Stimulated activated naive CD8-positive, alpha-beta T cell treated with anti-CD3 and anti-CD28 coated beads, Interleukin-15, Interleukin-2, amounts not matched to agents 100 ng/mL and 50 ng/mL, for 24 hours (primary cell): ENCODE results near the gene SVIL.
"Not testable (repeated sequence)": the region's sequence is repeated elsewhere in the genome, so short reads cannot be mapped to it uniquely, and the experiment has no call there.

Source experiments
- H3K27ac Mint-ChIP-seq: one replicate; pipeline ENCODE4 v1.8.0; 2021; ENCODE audit warnings: mild to moderate bottlenecking, mixed read lengths
- H3K27me3 Mint-ChIP-seq: one replicate; pipeline ENCODE4 v1.8.0; 2021; ENCODE audit warnings: mixed read lengths
- H3K36me3 Mint-ChIP-seq: one replicate; pipeline ENCODE4 v1.8.0; 2021; ENCODE audit warnings: low read depth, mixed read lengths
- H3K4me1 Mint-ChIP-seq: one replicate; pipeline ENCODE4 v1.8.0; 2021; ENCODE audit warnings: low read depth, mixed read lengths
- H3K4me3 Mint-ChIP-seq: one replicate; pipeline ENCODE4 v1.8.0; 2021; ENCODE audit warnings: mild to moderate bottlenecking, mixed read lengths
- H3K9me3 Mint-ChIP-seq: one replicate; pipeline ENCODE4 v1.8.0; 2021; ENCODE audit warnings: mixed read lengths

Gene SVIL

GRCh38 chr10:29566209-29566608, 68.6 kb downstream of the SVIL start:
- H3K9me3 Mint-ChIP-seq, H3K27ac Mint-ChIP-seq, H3K4me1 Mint-ChIP-seq, H3K36me3 Mint-ChIP-seq, H3K27me3 Mint-ChIP-seq, H3K4me3 Mint-ChIP-seq: not testable (repeated sequence)

DNA sequence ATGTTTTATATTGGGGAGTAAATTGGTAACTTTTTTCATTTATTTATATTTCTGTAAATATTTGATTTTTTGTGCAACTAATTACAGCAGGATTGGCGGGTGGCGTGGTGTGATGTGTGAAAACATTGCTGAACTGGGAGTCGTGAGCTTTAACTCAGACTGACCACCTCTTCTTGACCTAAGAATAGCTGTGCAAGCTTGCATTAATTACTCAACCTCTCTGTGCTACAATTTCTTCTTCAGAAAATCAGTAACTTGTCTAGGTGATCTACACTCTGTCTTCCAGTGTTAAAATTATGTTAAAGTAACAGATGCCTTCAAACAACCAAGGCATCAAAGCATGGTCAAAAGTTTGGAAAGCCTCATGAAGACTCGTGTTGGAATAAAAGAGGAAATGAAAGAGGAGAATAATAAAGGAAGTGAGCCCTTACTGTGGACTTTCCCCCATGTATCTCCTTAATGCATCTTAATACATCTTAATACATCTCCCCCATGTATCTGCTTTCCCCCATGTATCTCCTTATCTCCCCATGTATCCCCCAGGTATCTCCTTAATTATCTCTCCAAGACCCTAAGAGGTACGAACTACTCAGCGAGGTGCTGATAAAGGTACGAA, 71.2 kb downstream of the SVIL start:
- H3K9me3 Mint-ChIP-seq: no peaks in the 10 kb centered on the region
- no peaks in the 10 kb centered on the region for H3K27me3 Mint-ChIP-seq
- peaks cover 9% of the 10 kb centered on the region for H3K36me3 Mint-ChIP-seq
- H3K4me1 Mint-ChIP-seq: peaks cover 3% of the 10 kb centered on the region
- H3K4me3 Mint-ChIP-seq: no peak overlapping the region
- no peak overlapping the region for H3K27ac Mint-ChIP-seq

DNA sequence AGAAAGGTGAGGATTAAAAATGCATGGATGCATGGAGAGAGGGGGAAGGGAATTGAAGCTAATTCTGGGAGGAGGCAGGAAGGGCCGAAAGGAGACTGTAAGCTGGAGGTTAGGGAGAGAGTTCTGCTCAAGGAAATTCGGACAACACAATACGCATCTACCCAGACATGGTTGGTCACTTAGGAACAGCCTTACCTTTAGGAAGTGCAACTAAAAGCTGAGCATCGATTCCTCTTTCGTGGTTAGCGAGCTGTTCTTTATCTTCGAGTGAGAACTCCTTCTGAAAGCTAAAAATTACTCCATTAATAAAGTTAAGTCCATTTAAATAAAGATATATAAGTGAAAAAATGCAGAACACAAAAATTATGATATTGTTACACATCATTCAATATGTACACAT, 71.8 kb downstream of the SVIL start:
- H3K4me1 Mint-ChIP-seq, H3K9me3 Mint-ChIP-seq, H3K27me3 Mint-ChIP-seq, H3K27ac Mint-ChIP-seq, H3K36me3 Mint-ChIP-seq, H3K4me3 Mint-ChIP-seq: not testable (repeated sequence)

GRCh38 chr10:29559996-29560395, 74.8 kb downstream of the SVIL start:
- Mint-ChIP-seq H3K4me1 (peaks cover 3% of the 10 kb centered on the region), H3K9me3 (no peaks in the 10 kb centered on the region), H3K27ac (no peak overlapping the region), H3K4me3 (no peak overlapping the region), H3K36me3 (peaks cover 10% of the 10 kb centered on the region), H3K27me3 (no peaks in the 10 kb centered on the region)

DNA sequence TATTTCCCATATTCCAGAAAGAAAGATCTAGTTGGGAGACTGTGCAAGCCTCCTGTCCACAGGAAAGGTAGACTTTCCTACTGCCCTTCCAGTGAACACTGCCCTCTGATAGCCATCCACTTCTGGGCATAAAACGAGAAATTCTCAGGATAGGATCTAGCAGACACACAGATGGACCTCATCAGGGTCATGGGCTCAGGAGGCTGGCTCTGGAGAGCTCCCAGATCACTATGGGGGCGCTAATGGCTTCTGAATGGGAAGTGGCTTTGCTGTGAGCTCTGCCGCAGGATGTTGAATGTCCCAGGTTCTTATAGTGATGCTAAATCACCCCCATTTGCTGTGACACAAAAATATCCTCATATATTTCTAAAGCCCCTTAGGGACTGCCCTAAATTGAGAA, 77.1 kb downstream of the SVIL start:
- Mint-ChIP-seq H3K36me3 (peaks cover 17% of the 10 kb centered on the region), H3K4me1 (no peaks in the 10 kb centered on the region), H3K9me3 (no peaks in the 10 kb centered on the region), H3K4me3 (no peak overlapping the region), H3K27ac (no peak overlapping the region), H3K27me3 (no peaks in the 10 kb centered on the region)

DNA sequence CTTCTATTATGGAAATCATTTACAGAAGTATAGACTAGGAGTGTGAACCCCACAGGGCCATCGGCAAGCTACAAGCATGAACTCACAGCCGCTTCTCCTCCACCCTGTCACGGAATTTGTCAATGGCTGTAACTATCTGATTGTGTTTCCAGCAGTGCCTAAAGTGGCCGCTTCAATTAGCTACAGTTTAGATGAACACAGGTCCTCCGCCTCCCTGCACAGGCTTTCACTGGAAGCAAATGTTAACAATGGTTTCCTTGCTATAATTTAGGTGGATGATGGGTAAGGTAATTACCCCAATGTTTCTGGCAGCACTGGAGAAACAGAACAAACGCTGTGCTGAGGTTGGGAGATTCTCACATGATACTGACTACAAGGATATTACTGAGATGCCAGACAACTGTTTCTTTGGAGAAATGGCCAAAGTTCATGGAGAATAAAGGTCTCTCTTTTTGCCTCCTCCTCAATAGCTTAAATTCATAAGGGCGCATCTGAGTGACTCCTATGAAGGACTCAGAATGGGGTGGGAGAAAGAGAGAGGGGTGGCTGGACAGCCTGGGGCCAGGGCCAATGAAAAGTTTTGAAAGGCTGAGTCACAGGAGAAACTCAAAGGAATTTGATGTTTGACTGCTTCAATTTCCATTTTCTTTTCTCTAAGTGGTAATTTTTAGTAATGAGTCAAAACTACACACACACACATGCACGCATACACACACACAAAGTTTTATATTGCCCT, 78.9 kb downstream of the SVIL start:
- Mint-ChIP-seq H3K4me3 (no peak overlapping the region), H3K4me1 (no peaks in the 10 kb centered on the region), H3K36me3 (peaks cover 15% of the 10 kb centered on the region), H3K27me3 (no peaks in the 10 kb centered on the region), H3K27ac (no peak overlapping the region), H3K9me3 (no peaks in the 10 kb centered on the region)

DNA sequence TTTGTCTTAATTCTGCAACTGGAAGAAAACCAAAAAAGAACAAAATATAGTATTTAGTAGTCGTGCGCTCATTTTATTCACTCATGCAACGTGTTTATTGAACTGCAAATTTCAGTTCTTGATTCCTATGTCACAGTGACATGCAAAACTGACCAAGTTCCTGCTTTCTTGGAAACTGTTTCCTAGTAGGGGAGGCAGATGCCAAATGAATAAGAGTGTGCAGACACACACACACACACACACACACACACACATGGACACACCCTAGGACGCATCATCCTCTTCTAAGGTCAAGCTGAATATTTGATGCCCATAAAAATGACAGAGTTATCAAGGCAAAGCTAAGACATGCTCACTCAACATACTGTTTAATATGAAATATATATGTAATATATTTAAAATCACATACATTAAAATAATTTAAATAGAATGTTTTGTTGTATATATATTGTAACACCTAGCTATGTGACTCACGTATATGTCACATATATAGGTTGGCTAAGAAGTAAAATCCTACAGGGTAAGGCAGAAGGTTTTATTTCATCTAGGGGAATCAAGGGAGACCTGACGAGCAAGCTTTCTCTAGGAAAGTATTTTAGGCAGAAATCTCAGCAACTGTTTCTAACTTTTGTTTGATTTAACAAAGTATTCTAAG, 79.6 kb downstream of the SVIL start:
- Mint-ChIP-seq H3K27ac (no peak overlapping the region), H3K4me3 (no peak overlapping the region), H3K27me3 (no peaks in the 10 kb centered on the region), H3K36me3 (peaks cover 22% of the 10 kb centered on the region), H3K9me3 (no peaks in the 10 kb centered on the region), H3K4me1 (no peaks in the 10 kb centered on the region)

DNA sequence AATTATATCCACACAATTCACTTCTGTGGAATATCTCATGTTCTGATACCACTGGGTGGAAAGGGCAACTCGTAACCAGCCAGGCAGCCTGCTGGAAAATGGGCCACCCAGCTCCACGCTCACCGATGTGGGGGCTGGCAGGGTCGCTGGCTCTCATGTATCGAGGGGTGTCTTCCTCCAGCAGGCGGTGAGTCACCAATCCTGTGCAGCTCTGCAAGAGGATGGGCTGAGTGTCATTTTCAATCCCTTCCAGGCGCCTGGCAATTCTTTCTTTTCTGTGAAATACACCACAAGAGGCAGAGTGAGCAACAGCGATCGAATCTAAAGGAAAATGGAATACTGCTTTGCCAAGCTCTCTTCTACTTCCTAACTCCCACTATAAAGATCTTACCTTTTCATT, 80.1 kb downstream of the SVIL start:
- Mint-ChIP-seq H3K27ac (no peak overlapping the region), H3K9me3 (no peaks in the 10 kb centered on the region), H3K4me3 (no peak overlapping the region), H3K36me3 (peaks cover 25% of the 10 kb centered on the region), H3K27me3 (no peaks in the 10 kb centered on the region), H3K4me1 (no peaks in the 10 kb centered on the region)

DNA sequence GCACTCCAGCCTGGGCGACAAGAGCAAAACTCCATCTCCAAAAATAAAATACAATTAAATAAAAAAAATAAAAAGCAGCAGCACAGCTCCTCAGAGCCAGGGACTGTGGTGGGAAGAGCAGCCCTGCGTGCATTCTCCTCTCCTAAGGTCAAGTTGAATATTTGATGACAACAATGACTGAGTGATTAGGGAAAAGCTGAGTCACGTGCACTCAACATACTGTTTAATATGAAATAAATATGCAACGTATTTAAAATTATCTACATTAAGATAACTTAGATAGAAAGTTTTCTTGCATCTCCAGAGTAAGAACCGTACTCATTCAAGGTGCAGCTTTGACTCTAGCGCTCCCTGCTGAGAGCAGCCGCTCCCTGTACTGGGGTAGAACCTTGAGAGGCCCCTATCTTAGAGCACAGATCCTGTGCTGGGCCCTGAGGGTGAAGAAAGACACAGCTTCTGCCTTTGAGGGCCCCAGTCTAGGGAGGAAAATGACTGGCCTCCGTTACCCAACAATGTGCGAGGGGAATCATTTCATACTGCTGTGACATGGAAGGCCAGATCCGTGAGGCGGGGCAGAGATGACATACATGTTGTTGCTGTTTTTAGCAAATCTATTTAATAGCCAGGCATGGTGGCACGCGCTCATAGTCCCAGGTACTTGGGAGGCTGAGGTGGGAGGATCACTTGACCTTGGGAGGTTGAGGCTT, 81.1 kb downstream of the SVIL start:
- H3K27me3 Mint-ChIP-seq: no peaks in the 10 kb centered on the region
- H3K4me3 Mint-ChIP-seq: no peak overlapping the region
- peaks cover under 1% of the 10 kb centered on the region for H3K4me1 Mint-ChIP-seq
- no peaks in the 10 kb centered on the region for H3K9me3 Mint-ChIP-seq
- no peak overlapping the region for H3K27ac Mint-ChIP-seq
- peaks cover 26% of the 10 kb centered on the region for H3K36me3 Mint-ChIP-seq

DNA sequence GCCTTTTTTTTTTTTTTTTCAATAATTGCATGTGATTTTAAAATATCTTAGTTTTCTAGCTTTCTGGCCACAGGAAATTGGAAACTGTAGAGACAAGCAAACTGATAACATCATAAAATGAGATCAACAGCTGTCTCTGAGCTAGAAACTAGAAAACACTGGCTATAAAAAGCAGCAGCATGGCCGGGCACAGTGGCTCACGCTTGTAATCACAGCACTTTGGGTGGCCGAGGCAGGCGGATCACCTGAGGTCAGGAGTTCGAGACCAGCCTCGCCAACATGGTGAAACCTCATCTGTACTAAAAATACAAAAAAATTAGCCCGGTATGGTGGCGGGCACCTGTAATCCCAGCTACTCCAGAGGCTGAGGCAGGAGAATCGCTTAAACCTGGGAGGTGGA, 81.7 kb downstream of the SVIL start:
- H3K4me1 Mint-ChIP-seq, H3K27ac Mint-ChIP-seq, H3K4me3 Mint-ChIP-seq, H3K9me3 Mint-ChIP-seq, H3K27me3 Mint-ChIP-seq: not testable (repeated sequence)
- H3K36me3 Mint-ChIP-seq: peaks cover 30% of the 10 kb centered on the region

- H3K9me3 Mint-ChIP-seq, H3K4me3 Mint-ChIP-seq, H3K27ac Mint-ChIP-seq, H3K27me3 Mint-ChIP-seq: not testable (repeated sequence)
- Mint-ChIP-seq H3K4me1 (peaks cover 16% of the 10 kb centered on the region), H3K36me3 (peaks cover 26% of the 10 kb centered on the region)
Observed at GRCh38 chr10:29549493-29549892, 85.3 kb downstream of the SVIL start.

DNA sequence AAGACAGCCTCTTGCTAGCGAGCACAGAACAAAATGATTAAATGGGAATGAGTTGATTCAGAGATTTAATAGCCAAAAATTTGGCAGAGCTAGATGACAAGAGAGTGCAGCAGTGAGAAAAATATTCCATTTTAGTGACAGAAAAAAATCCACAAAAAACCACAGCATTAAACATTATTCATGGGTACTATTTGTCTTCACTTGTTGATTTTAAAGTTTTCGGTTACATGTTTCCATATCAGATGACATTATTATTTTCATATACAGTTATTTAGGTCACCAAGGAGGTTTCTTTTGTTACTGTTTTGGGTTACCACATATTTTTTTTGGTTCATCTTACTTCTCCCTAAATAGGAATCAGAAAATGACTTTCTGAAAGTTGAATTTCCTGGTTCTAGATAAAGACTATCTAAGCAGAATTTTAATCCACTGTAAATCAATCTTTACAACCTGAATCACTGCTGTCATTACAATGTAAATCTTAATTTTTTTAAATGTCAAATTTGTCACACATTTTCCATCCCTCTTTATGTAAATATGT, 87.9 kb downstream of the SVIL start:
- Mint-ChIP-seq H3K4me3 (no peak overlapping the region), H3K27me3 (no peaks in the 10 kb centered on the region), H3K36me3 (peaks cover 22% of the 10 kb centered on the region), H3K9me3 (no peaks in the 10 kb centered on the region), H3K4me1 (peaks cover 16% of the 10 kb centered on the region), H3K27ac (no peak overlapping the region)

- Mint-ChIP-seq H3K36me3 (peaks cover 13% of the 10 kb centered on the region), H3K4me3 (no peak overlapping the region), H3K9me3 (no peaks in the 10 kb centered on the region), H3K27ac (no peak overlapping the region), H3K4me1 (peaks cover 16% of the 10 kb centered on the region), H3K27me3 (no peaks in the 10 kb centered on the region)
Observed at GRCh38 chr10:29545122-29545521, 89.6 kb downstream of the SVIL start.

- Mint-ChIP-seq H3K36me3 (peaks cover 13% of the 10 kb centered on the region), H3K27ac (no peak overlapping the region), H3K9me3 (no peaks in the 10 kb centered on the region), H3K27me3 (no peaks in the 10 kb centered on the region), H3K4me1 (peaks cover 15% of the 10 kb centered on the region), H3K4me3 (no peak overlapping the region)
Observed at GRCh38 chr10:29543715-29544114, 91.1 kb downstream of the SVIL start.

DNA sequence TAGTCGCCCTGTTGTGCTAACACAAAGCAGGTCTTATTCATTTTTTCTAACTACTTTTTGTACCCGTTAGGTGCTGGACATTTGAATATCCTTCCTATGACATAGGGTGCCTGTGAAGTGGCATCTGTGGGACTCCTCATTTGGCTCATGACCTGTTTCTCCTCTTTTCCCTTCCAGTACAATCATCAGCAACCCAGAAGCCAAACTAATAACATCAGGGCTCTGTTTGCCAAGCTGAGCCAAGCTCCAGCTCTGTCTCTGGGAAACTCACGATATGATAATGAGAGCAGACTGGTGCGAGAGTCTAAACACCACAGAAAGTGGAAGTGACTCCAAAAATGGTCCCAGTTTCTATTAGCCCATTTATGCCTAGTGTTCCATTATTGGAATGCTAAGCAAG, 92.0 kb downstream of the SVIL start:
- H3K9me3 Mint-ChIP-seq: no peaks in the 10 kb centered on the region
- peaks cover 9% of the 10 kb centered on the region for H3K36me3 Mint-ChIP-seq
- H3K4me3 Mint-ChIP-seq: no peak overlapping the region
- no peaks in the 10 kb centered on the region for H3K27me3 Mint-ChIP-seq
- H3K4me1 Mint-ChIP-seq: peaks cover 5% of the 10 kb centered on the region
- H3K27ac Mint-ChIP-seq: no peak overlapping the region
